CD4-positive, CD25-positive, alpha-beta regulatory T cell (primary cell): ENCODE results near the gene WDR90. TPM values are rescaled to one million over a fixed set of nuclear protein-coding genes. Genes with fewer than 3 reads are reported as not detected.

Source experiments
- ATAC-seq, 2 donors: fragments of 150-1000 bp; cut with Tn5 transposase; one replicate each; pipeline ENCODE4 v1.10.0; 2021; ENCODE audit warnings: low read depth in 2 of 2, moderate number of reproducible peaks in 2 of 2, moderate library complexity in 1 of 2
- DNase-seq, 3 donors: peaks; one replicate each; pipeline versions ENCODE4 v3.0.0 to v3.0.0-alpha.2; 2012 to 2022; ENCODE audit warnings: mixed read lengths in 1 of 3
- H3K27ac ChIP-seq: one replicate; pipeline ENCODE4 v1.7.0; 2013; ENCODE audit warnings: mild to moderate bottlenecking, low read length; ENCODE audit not compliant: insufficient read depth, poor library complexity, severe bottlenecking
- H3K27me3 ChIP-seq: one replicate; pipeline ENCODE4 v1.7.0; 2013; ENCODE audit warnings: low read length; ENCODE audit not compliant: control insufficient read depth, insufficient read depth
- H3K36me3 ChIP-seq: one replicate; pipeline ENCODE4 v1.7.0; 2013; ENCODE audit warnings: mild to moderate bottlenecking, low read length, moderate library complexity; ENCODE audit not compliant: control insufficient read depth, insufficient read depth
- H3K4me1 ChIP-seq: 2 replicates; pipeline ENCODE4 v1.7.0; 2013; ENCODE audit warnings: mild to moderate bottlenecking, low read length; ENCODE audit not compliant: insufficient read depth, control insufficient read depth, poor library complexity, severe bottlenecking
- H3K4me3 ChIP-seq: one replicate; pipeline ENCODE4 v1.7.0; 2013; ENCODE audit warnings: low read depth, mild to moderate bottlenecking, low read length, moderate library complexity
- H3K9me3 ChIP-seq, 2 experiments: 1 replicate in 1 of 2; 2 replicates in 1 of 2; pipeline ENCODE4 v1.7.0; 2013; ENCODE audit warnings: low read length in 2 of 2, mild to moderate bottlenecking in 1 of 2, moderate library complexity in 1 of 2; ENCODE audit not compliant: control insufficient read depth in 2 of 2
- H3K27ac Mint-ChIP-seq, 3 donors: one replicate each; pipeline ENCODE4 v1.8.0; 2020 to 2022; ENCODE audit warnings: mild to moderate bottlenecking in 3 of 3, mixed read lengths in 3 of 3, moderate library complexity in 2 of 3
- H3K27me3 Mint-ChIP-seq: one replicate; pipeline ENCODE4 v1.8.0; 2022; ENCODE audit warnings: mild to moderate bottlenecking, mixed read lengths
- H3K36me3 Mint-ChIP-seq: one replicate; pipeline ENCODE4 v1.8.0; 2020; ENCODE audit warnings: mixed read lengths
- H3K4me1 Mint-ChIP-seq, 4 donors: one replicate each; pipeline ENCODE4 v1.8.0; 2020 to 2022; ENCODE audit warnings: mixed read lengths in 4 of 4, mild to moderate bottlenecking in 1 of 4
- H3K4me3 Mint-ChIP-seq, 4 donors: one replicate each; pipeline ENCODE4 v1.8.0; 2020 to 2022; ENCODE audit warnings: mild to moderate bottlenecking in 4 of 4, mixed read lengths in 4 of 4, moderate library complexity in 3 of 4
- H3K9me3 Mint-ChIP-seq, 7 donors: one replicate each; pipeline ENCODE4 v1.8.0; 2020 to 2022; ENCODE audit warnings: mixed read lengths in 7 of 7, mild to moderate bottlenecking in 3 of 7, moderate library complexity in 2 of 7
- polyA plus RNA-seq, 4 donors: library from polyadenylated mRNA; unstranded; fragments of 300-500 nt; fragmentation: Illumina TruSeq; gene quantifications; one replicate each; pipeline ENCODE4 v1.2.3, GENCODE V29; 2021
- total RNA-seq: library from RNA; stranded (reverse); gene quantifications from one replicate; pipeline ENCODE4 v1.2.3, GENCODE V29; 2022

The WDR90 gene
- total and polyA plus RNA-seq, 5 donors from 2014 or later, result 0.89 to 11.4 (median 1.1) TPM

DNA sequence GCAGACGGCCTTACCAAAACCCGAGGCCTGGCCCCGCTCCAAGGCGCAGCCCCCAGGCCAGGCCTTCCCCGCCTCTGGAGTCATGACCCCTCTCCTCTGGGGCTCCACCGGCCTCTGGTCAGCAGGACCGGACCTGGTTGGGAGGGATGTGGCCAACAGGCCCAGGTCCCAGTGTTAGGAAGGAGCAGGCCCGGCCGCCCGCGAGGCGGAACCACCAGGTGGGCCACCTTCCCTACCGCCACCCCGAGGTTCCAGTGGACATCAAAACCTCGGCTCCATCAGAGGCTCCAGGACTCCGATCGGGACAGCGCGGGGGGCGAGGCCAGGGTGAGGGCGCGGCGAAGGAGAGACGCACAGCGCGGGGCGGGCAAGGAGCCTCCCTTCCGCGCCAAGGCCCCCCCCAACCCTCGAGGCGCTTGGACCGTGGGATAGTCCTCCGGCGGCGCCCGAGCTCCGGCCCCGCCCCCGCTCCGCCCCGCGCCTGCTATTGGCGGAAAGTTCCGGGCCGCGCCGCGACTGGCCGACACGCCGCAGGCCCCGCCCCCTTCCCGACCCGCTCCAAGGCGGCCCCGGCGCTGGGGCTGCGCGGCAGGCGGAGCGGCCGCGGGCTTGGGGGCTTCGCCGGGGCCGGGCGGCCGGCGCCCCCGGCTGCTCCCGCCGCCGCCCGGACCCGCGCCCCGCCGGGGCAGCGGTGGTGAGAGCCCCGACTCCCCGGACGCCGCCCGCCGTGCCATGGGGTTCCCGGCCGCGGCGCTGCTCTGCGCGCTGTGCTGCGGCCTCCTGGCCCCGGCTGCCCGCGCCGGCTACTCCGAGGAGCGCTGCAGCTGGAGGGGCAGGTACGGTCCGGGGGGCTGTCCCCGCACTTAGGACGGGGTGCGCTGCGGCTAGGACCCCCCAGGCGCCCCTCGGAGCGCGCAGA lies 65.7 kb downstream of the WDR90 start, which contains the start of gene METRN:
Gene METRN (plus strand): TSS at position 561 of the 919 bp plus-strand sequence. CDS start 172 bp downstream, at position 733.
- peaks cover 26% of the 10 kb centered on the region for H3K4me1 ChIP-seq
- ATAC-seq, result peak; percentile 88 to 89
- H3K4me3 ChIP-seq, result no peak within 1 kb of the TSS
- no peak within 1 kb of the TSS for H3K27ac ChIP-seq
- no peaks in the 10 kb centered on the region for H3K9me3 ChIP-seq
- H3K27me3 Mint-ChIP-seq, result peaks cover 17% of the 10 kb centered on the region
- H3K36me3 ChIP-seq, result no peaks in the 10 kb centered on the region
- H3K4me3 Mint-ChIP-seq, result peak within 1 kb of the TSS; percentile 61 to 81 (median 78)
- DNase-seq, result peak; percentile 81 to 88 (median 85)
- H3K27me3 ChIP-seq, result no peaks in the 10 kb centered on the region
- no peaks in the 10 kb centered on the region for H3K36me3 Mint-ChIP-seq
- peaks cover 0 to 27% (median 10%) of the 10 kb centered on the region in 4 donors for H3K4me1 Mint-ChIP-seq
- no peak within 1 kb of the TSS for H3K27ac Mint-ChIP-seq
- H3K9me3 Mint-ChIP-seq, result no peaks in the 10 kb centered on the region

DNA sequence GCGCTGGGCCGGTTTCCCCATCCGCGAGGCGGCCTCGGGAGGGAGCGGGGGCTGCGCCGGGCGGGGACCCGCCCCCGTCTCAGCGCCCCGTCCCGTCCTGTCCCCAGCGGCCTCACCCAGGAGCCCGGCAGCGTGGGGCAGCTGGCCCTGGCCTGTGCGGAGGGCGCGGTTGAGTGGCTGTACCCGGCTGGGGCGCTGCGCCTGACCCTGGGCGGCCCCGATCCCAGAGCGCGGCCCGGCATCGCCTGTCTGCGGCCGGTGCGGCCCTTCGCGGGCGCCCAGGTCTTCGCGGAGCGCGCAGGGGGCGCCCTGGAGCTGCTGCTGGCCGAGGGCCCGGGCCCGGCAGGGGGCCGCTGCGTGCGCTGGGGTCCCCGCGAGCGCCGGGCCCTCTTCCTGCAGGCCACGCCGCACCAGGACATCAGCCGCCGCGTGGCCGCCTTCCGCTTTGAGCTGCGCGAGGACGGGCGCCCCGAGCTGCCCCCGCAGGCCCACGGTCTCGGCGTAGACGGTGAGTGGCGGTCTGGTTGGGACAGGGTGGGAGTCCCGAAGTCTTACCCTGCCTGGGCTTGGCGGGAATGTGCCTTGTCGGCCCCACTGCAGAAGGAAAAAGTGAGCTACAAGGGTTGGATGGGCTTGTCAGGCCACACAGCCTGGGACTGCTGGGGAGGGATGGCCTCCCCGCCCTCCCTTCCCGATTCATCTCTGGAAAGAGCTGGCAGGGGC lies 66.5 kb downstream of the WDR90 start:
- Histone ChIP-seq H3K27ac (no peak overlapping the region), H3K4me3 (no peak overlapping the region), H3K4me1 (peaks cover 34% of the 10 kb centered on the region), H3K36me3 (no peaks in the 10 kb centered on the region), H3K27me3 (no peaks in the 10 kb centered on the region), H3K9me3 (no peaks in the 10 kb centered on the region)
- Mint-ChIP-seq H3K27me3 (peaks cover 14% of the 10 kb centered on the region), H3K36me3 (no peaks in the 10 kb centered on the region), H3K4me1 (peaks cover 0 to 34% (median 12%) of the 10 kb centered on the region in 4 donors), H3K4me3 (peak overlapping the region; percentile 61 to 81 (median 78)), H3K27ac (no peak overlapping the region), H3K9me3 (no peaks in the 10 kb centered on the region)
- DNase-seq (no peak), ATAC-seq (peak; percentile 3 to 4)

DNA sequence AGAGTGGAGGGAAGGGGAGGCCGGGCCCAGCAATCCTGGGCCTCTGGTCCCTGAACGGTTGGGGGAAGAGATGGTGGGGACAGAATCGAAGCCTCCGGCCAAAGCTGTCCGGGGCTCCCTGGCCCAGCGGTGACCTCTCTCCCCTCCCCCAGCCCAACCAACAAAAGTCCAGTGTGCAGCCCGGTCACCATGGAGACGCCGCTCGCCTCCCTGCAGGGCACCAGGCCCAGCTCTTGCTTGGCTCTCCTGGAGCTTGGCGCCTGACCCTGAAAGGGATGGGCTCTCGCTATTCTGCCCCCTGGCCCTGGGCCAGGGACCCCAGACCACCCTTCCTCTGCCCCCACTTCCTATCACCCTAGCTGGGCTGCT lies 67.0 kb downstream of the WDR90 start:
- Mint-ChIP-seq H3K36me3 (no peaks in the 10 kb centered on the region), H3K9me3 (no peaks in the 10 kb centered on the region), H3K27ac (no peak overlapping the region), H3K4me3 (peak overlapping the region; percentile 61 to 81 (median 78)), H3K27me3 (peaks cover 12% of the 10 kb centered on the region), H3K4me1 (peaks cover 0 to 34% (median 12%) of the 10 kb centered on the region in 4 donors)
- Histone ChIP-seq H3K4me1 (peaks cover 37% of the 10 kb centered on the region), H3K4me3 (no peak overlapping the region), H3K27me3 (no peaks in the 10 kb centered on the region), H3K36me3 (no peaks in the 10 kb centered on the region), H3K9me3 (no peaks in the 10 kb centered on the region), H3K27ac (no peak overlapping the region)
- no peak for ATAC-seq
- no peak for DNase-seq

DNA sequence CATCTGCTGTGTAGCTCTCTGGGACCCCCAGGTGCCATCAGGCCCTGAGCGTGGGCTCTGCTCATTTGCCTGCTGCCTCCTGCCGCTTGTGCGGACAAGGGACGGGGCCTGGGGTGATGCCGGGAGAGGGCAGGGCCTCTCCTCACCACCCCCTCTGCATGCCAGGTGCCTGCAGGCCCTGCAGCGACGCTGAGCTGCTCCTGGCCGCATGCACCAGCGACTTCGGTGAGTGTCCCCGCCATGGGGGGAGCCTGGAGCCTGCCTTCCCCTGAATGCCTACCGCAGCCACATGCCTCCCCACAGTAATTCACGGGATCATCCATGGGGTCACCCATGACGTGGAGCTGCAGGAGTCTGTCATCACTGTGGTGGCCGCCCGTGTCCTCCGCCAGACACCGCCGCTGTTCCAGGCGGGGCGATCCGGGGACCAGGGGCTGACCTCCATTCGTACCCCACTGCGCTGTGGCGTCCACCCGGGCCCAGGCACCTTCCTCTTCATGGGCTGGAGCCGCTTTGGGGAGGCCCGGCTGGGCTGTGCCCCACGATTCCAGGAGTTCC lies 67.7 kb downstream of the WDR90 start:
- Histone ChIP-seq H3K4me1 (peaks cover 44% of the 10 kb centered on the region), H3K4me3 (no peak overlapping the region), H3K27ac (no peak overlapping the region), H3K27me3 (no peaks in the 10 kb centered on the region), H3K36me3 (no peaks in the 10 kb centered on the region), H3K9me3 (no peaks in the 10 kb centered on the region)
- peak overlapping the region in 3 of 4 donors; percentile 61 to 81 (median 75) for H3K4me3 Mint-ChIP-seq
- peaks cover 8% of the 10 kb centered on the region for H3K27me3 Mint-ChIP-seq
- no peak for DNase-seq
- H3K9me3 Mint-ChIP-seq, result no peaks in the 10 kb centered on the region
- H3K27ac Mint-ChIP-seq, result no peak overlapping the region
- no peaks in the 10 kb centered on the region for H3K36me3 Mint-ChIP-seq
- H3K4me1 Mint-ChIP-seq, result peaks cover 0 to 34% (median 12%) of the 10 kb centered on the region in 4 donors
- no peak for ATAC-seq

Other genes with a start within 250 kb of the WDR90 start
- gene DECR2, start 247.5 kb upstream of the WDR90 start, total RNA-seq, result 4.8 TPM
- 1 to 10 TPM; 2.2 to 4.5 (median 2.7) TPM for gene DECR2, start 247.5 kb upstream of the WDR90 start, polyA plus RNA-seq
- 34.5 TPM for gene RAB11FIP3, start 223.7 kb upstream of the WDR90 start, total RNA-seq
- gene RAB11FIP3, start 223.7 kb upstream of the WDR90 start, polyA plus RNA-seq, result 1 to 10 TPM; 1.0 to 2.8 (median 1.5) TPM
- gene CAPN15, start 121.7 kb upstream of the WDR90 start, total RNA-seq, result 82.6 TPM
- 1 to 10 TPM; 3.0 to 8.5 (median 5.2) TPM for gene CAPN15, start 121.7 kb upstream of the WDR90 start, polyA plus RNA-seq
- not detected for gene PRR35, start 89.0 kb upstream of the WDR90 start, total RNA-seq
- gene PRR35, start 89.0 kb upstream of the WDR90 start, polyA plus RNA-seq, result not detected
- 1.9 TPM for gene NHLRC4, start 82.4 kb upstream of the WDR90 start, total RNA-seq
- gene NHLRC4, start 82.4 kb upstream of the WDR90 start, polyA plus RNA-seq, result 1 to 10 TPM; 3.7 to 5.6 (median 4.8) TPM
- 25.7 TPM for gene PIGQ, start 79.4 kb upstream of the WDR90 start, total RNA-seq
- 10 to 100 TPM; 11.6 to 15.3 (median 12.9) TPM for gene PIGQ, start 79.4 kb upstream of the WDR90 start, polyA plus RNA-seq
- 12.1 TPM for gene RAB40C, start 59.3 kb upstream of the WDR90 start, total RNA-seq
- 1 to 10 TPM; 6.8 to 9.6 (median 8.2) TPM for gene RAB40C, start 59.3 kb upstream of the WDR90 start, polyA plus RNA-seq
- gene WFIKKN1, start 18.4 kb upstream of the WDR90 start, total RNA-seq, result 0.22 TPM
- not detected for gene WFIKKN1, start 18.4 kb upstream of the WDR90 start, polyA plus RNA-seq
- 45.3 TPM for gene METTL26, start 13.1 kb upstream of the WDR90 start, total RNA-seq
- gene METTL26, start 13.1 kb upstream of the WDR90 start, polyA plus RNA-seq, result 100 to 1,000 TPM in 2 of 4 donors, 10 to 100 TPM in 2; 82.7 to 133 (median 102) TPM
- gene MCRIP2, start 7.5 kb upstream of the WDR90 start, total RNA-seq, result 10.5 TPM
- 10 to 100 TPM; 18.0 to 23.1 (median 18.4) TPM for gene MCRIP2, start 7.5 kb upstream of the WDR90 start, polyA plus RNA-seq
- gene RHOT2, start 18.8 kb downstream of the WDR90 start, total RNA-seq, result 212 TPM
- 10 to 100 TPM; 34.3 to 47.1 (median 38.4) TPM for gene RHOT2, start 18.8 kb downstream of the WDR90 start, polyA plus RNA-seq
- 3.2 TPM for gene RHBDL1, start 26.3 kb downstream of the WDR90 start, total RNA-seq
- gene RHBDL1, start 26.3 kb downstream of the WDR90 start, polyA plus RNA-seq, result 1 to 10 TPM in 1 of 4 donors, under 1 TPM in 2, not detected in 1; 0.49 to 1.5 (median 0.88) TPM
- 63.2 TPM for gene STUB1, start 31.0 kb downstream of the WDR90 start, total RNA-seq
- 100 to 1,000 TPM; 117 to 142 (median 135) TPM for gene STUB1, start 31.0 kb downstream of the WDR90 start, polyA plus RNA-seq
- gene JMJD8, start 35.0 kb downstream of the WDR90 start, total RNA-seq, result 22.7 TPM
- 10 to 100 TPM; 29.2 to 36.2 (median 33.4) TPM for gene JMJD8, start 35.0 kb downstream of the WDR90 start, polyA plus RNA-seq
- 8.9 TPM for gene WDR24, start 41.0 kb downstream of the WDR90 start, total RNA-seq
- 10 to 100 TPM in 2 of 4 donors, 1 to 10 TPM in 2; 7.9 to 10.4 (median 10.0) TPM for gene WDR24, start 41.0 kb downstream of the WDR90 start, polyA plus RNA-seq
- 18.6 TPM for gene FBXL16, start 56.4 kb downstream of the WDR90 start, total RNA-seq
- gene FBXL16, start 56.4 kb downstream of the WDR90 start, polyA plus RNA-seq, result 10 to 100 TPM in 1 of 4 donors, 1 to 10 TPM in 3; 8.5 to 10.5 (median 9.3) TPM
- 4.6 TPM for gene METRN, start 65.8 kb downstream of the WDR90 start, total RNA-seq
- gene METRN, start 65.8 kb downstream of the WDR90 start, polyA plus RNA-seq, result 10 to 100 TPM; 14.3 to 24.1 (median 17.7) TPM
- gene ANTKMT, start 71.8 kb downstream of the WDR90 start, total RNA-seq, result 13.6 TPM
- 10 to 100 TPM; 60.3 to 85.9 (median 64.4) TPM for gene ANTKMT, start 71.8 kb downstream of the WDR90 start, polyA plus RNA-seq
- gene CCDC78, start 77.1 kb downstream of the WDR90 start, total RNA-seq, result 2.5 TPM
- under 1 TPM; 0.37 to 0.70 (median 0.43) TPM for gene CCDC78, start 77.1 kb downstream of the WDR90 start, polyA plus RNA-seq
- gene HAGHL, start 77.7 kb downstream of the WDR90 start, total RNA-seq, result 15.6 TPM
- gene HAGHL, start 77.7 kb downstream of the WDR90 start, polyA plus RNA-seq, result 1 to 10 TPM; 2.2 to 4.3 (median 3.2) TPM
- gene CIAO3, start 91.6 kb downstream of the WDR90 start, total RNA-seq, result 42.6 TPM
- 10 to 100 TPM; 17.2 to 26.6 (median 19.7) TPM for gene CIAO3, start 91.6 kb downstream of the WDR90 start, polyA plus RNA-seq
- gene MSLN, start 111.4 kb downstream of the WDR90 start, total RNA-seq, result not detected
- not detected for gene MSLN, start 111.4 kb downstream of the WDR90 start, polyA plus RNA-seq
- 20.8 TPM for gene RPUSD1, start 139.0 kb downstream of the WDR90 start, total RNA-seq
- gene RPUSD1, start 139.0 kb downstream of the WDR90 start, polyA plus RNA-seq, result 10 to 100 TPM; 22.3 to 24.9 (median 23.0) TPM
- gene CHTF18, start 139.3 kb downstream of the WDR90 start, total RNA-seq, result 28.8 TPM
- gene CHTF18, start 139.3 kb downstream of the WDR90 start, polyA plus RNA-seq, result 1 to 10 TPM; 1.1 to 5.9 (median 2.8) TPM
- not detected for gene GNG13, start 151.4 kb downstream of the WDR90 start, total RNA-seq
- not detected for gene GNG13, start 151.4 kb downstream of the WDR90 start, polyA plus RNA-seq